RWPE2 (cell line): ENCODE data around the gene SYT7.

Source experiments
- ATAC-seq: fragments of 200-7000 bp; cut with Tn5 transposase; 3 replicates; pipeline ENCODE4 v1.9.1; 2021; ENCODE audit warnings: low read depth
- DNase-seq: peaks from one replicate; pipeline ENCODE4 v3.0.0-alpha.2; 2020; ENCODE audit warnings: low spot score
- H3K27ac ChIP-seq: fragments of 450-650 bp; 2 replicates; pipeline ENCODE4 v1.5.1; 2017; ENCODE audit warnings: mild to moderate bottlenecking; ENCODE audit not compliant: poor library complexity, severe bottlenecking
- H3K27me3 ChIP-seq: fragments of 250-450 bp; sonication (Bioruptor Pico); 2 replicates; pipeline ENCODE4 v1.5.1; 2021; ENCODE audit warnings: mild to moderate bottlenecking, moderate library complexity; ENCODE audit not compliant: insufficient read depth, poor library complexity, severe bottlenecking
- H3K36me3 ChIP-seq: fragments of 250-450 bp; sonication (Bioruptor Pico); 2 replicates; pipeline ENCODE4 v1.5.1; 2020; ENCODE audit warnings: low read depth, mild to moderate bottlenecking, moderate library complexity
- H3K4me1 ChIP-seq: fragments of 250-450 bp; sonication (Bioruptor Pico); 2 replicates; pipeline ENCODE4 v1.5.1; 2021; ENCODE audit warnings: mild to moderate bottlenecking, moderate library complexity; ENCODE audit not compliant: insufficient read depth, poor library complexity, severe bottlenecking
- H3K4me3 ChIP-seq: fragments of 250-450 bp; sonication (Bioruptor Pico); 2 replicates; pipeline ENCODE4 v1.5.1; 2021; ENCODE audit warnings: mild to moderate bottlenecking, moderate library complexity; ENCODE audit not compliant: severe bottlenecking
- H3K9me3 ChIP-seq: fragments of 250-450 bp; sonication (Bioruptor Pico); 2 replicates; pipeline ENCODE4 v1.5.1; 2021; ENCODE audit warnings: mild to moderate bottlenecking, moderate library complexity; ENCODE audit not compliant: severe bottlenecking
- TF ChIP-seq, protein P1 (sequence below): fragments of 450-650 bp; IDR thresholded peaks from one replicate; pipeline ENCODE4 v1.5.1; 2017; ENCODE audit warnings: mild to moderate bottlenecking, moderate library complexity; ENCODE audit not compliant: poor library complexity, severe bottlenecking

Gene SYT7

DNA sequence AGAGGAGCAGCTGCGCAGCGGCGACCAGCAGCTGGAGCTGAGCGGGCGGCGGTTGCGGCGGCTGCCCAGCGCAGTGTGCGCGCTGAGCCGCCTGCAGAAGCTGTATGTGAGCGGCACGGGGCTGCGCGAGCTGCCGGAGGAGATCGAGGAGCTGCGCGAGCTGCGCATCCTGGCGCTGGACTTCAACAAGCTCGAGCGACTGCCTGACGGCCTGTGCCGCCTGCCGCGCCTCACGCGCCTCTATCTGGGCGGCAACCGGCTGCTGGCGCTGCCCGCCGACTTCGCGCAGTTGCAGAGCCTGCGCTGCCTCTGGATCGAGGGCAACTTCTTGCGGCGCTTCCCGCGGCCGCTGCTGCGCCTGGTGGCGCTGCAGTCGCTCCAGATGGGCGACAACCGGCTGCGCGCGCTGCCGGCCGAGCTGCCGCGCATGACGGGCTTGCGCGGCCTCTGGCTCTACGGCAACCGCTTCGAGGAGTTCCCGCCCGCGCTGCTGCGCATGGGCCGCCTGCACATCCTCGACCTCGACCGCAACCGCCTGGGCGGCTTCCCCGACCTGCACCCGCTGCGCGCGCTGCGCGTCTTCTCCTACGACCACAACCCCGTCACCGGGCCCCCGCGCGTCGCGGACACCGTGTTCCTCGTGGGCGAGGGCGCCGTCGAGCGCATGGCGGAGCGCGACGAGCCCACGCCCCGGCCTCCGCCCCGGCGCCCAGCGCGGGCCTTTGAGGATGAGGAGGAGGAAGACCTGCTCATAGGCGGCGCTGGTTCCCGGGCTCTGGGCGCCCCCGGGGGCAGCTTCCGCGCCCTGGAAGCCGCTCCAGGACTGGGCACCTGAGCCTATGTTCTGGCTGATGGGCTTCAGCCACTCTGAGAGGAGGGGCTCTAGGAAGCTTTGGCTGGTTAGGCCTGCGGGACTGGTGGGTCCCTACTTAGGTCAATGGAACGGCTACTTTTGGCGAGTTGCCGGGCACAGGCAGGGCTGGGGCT is 71.5 kb downstream of the SYT7 start:
- Histone ChIP-seq H3K27me3 (peaks cover 31% of the 10 kb centered on the region), H3K4me3 (peak overlapping the region; percentile 6), H3K4me1 (no peaks in the 10 kb centered on the region), H3K9me3 (no peaks in the 10 kb centered on the region), H3K36me3 (no peaks in the 10 kb centered on the region), H3K27ac (no peak overlapping the region)
- DNase-seq (no peak), ATAC-seq (peak; percentile 82)
- TF ChIP-seq, protein P1, sequence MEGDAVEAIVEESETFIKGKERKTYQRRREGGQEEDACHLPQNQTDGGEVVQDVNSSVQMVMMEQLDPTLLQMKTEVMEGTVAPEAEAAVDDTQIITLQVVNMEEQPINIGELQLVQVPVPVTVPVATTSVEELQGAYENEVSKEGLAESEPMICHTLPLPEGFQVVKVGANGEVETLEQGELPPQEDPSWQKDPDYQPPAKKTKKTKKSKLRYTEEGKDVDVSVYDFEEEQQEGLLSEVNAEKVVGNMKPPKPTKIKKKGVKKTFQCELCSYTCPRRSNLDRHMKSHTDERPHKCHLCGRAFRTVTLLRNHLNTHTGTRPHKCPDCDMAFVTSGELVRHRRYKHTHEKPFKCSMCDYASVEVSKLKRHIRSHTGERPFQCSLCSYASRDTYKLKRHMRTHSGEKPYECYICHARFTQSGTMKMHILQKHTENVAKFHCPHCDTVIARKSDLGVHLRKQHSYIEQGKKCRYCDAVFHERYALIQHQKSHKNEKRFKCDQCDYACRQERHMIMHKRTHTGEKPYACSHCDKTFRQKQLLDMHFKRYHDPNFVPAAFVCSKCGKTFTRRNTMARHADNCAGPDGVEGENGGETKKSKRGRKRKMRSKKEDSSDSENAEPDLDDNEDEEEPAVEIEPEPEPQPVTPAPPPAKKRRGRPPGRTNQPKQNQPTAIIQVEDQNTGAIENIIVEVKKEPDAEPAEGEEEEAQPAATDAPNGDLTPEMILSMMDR: peak; percentile 73

DNA sequence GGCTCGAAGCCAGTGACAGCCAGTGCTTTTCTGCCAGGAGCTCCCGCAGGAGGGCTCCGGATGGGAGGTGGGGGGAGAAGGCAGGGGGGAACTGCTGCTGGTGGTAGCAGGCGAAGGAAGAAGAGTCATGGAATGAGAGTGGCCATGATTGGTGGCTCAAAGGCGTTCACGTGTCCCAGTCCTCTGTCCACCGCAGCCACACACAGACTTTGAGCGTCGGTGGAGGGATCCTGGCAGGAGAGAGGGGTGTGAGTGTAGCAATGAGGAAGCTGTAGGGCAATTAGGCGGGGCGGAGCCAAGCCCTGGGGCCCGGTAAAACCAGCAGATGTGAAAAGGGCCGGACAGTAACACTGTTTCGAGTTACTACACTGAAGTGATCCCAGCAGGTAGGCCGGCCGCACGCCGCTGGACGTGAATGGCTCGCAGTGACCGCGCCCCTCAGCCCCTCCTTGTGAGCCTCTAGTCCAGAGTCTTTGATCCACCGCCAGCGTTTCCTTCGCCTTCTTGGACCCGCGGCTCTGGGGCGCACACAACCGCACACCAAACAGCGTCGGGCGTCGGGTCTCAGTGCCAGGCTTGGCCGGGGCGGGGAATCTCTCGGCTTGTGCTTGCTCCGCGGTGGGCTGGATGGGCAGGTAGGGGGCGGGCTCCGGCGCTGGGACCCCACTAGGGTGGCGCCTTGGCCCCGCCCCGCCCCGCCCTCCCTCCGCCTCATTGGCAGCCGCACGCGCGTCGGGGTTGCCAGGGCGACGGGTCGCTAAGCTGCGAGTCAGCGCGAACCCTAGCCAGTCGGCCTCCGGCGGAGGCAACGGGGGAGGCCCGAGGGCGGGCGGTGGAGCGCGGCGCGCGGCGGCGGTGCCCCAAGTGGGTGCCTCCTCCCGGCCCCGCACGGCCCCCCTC is 72.7 kb downstream of the SYT7 start, which contains the start of gene LRRC10B:
TSS of gene LRRC10B (plus strand) at position 788 of the 900 bp plus-strand sequence. CDS start 250 bp downstream, outside the sequence.
- ATAC-seq: no peak
- Histone ChIP-seq H3K27me3 (peaks cover 31% of the 10 kb centered on the region), H3K27ac (no peak within 1 kb of the TSS), H3K36me3 (no peaks in the 10 kb centered on the region), H3K9me3 (no peaks in the 10 kb centered on the region), H3K4me1 (no peaks in the 10 kb centered on the region), H3K4me3 (peak within 1 kb of the TSS; percentile 6)
- DNase-seq: no peak
- TF ChIP-seq, protein P1: no peak

DNA sequence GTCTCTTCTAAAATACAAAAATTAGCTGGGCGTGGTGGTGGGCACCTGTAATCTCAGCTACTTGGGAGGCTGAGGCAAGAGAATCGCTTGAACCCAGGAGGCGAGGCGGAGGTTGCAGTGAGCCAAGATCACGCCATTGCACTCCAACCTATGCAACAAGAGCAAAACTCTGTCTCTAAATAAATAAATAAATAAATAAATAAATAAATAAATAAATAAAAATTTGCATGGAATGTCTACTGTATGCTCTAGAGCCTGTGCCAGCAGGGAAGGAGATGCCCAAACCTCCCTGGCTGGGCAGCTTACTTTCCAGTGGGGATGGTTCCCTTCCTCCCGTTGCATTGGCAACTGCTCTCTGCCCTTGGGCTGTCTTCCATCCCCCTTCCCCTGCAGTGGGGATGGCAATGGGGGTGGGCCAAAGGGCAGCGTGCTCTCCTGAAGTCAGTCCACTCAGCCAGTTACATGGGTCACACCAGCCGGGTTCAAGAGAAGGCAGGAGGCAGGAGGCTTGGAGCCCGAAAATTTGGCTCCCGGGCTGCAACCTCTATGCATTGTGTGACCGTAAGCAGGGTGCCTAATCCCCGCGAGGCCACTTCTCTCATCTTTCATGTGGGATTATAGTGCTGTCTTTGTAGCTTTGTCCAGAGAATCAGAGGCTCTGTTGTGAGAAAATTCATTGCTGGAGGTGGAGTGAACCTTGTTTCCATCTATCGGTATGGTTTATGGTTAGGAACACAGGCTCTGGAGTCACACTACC is 73.7 kb downstream of the SYT7 start:
- H3K4me1 ChIP-seq: no peaks in the 10 kb centered on the region
- TF ChIP-seq, protein P1: no peak
- H3K27me3 ChIP-seq: peaks cover 31% of the 10 kb centered on the region
- H3K36me3 ChIP-seq: no peaks in the 10 kb centered on the region
- H3K9me3 ChIP-seq: no peaks in the 10 kb centered on the region
- DNase-seq (no peak), ATAC-seq (no peak)
- H3K4me3 ChIP-seq: no peak overlapping the region
- H3K27ac ChIP-seq: no peak overlapping the region

DNA sequence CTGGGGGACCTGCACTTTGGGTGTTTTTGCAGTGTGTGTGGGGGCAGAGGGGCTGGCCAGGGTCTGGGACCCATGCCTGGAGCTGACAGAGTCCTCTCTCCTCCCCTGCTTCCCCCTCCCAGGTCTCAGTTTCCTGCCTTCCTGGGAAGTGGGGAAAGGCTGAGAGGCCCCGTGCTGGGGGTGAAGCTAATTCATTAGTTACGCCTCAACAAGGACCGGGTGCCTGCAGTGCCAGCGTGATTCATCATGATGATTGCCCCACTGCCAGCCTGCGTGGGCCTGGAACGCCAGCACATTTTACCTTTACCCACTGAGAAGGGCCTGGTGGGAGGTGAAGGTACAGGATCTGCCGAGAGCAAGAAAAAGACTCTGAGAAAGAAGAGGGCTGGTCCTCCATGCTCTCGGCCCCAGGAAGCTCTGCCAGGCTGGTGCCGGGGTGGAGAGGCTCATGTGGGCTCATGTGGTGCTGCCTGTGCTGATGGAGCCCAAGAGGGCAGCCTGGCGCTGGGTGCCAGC is 75.2 kb downstream of the SYT7 start:
- ATAC-seq: 0 out of 3 replicates have a peak, but pooled peaks have one; percentile 17
- peaks cover 31% of the 10 kb centered on the region for H3K27me3 ChIP-seq

More for the DNA sequence above, 75.2 kb downstream of the SYT7 start:
- Histone ChIP-seq H3K9me3 (no peaks in the 10 kb centered on the region), H3K36me3 (no peaks in the 10 kb centered on the region), H3K4me3 (no peak overlapping the region), H3K27ac (no peak overlapping the region), H3K4me1 (no peaks in the 10 kb centered on the region)
- DNase-seq: no peak
- TF ChIP-seq, protein P1: no peak
